Sigmoid colon (tissue), 7 donors: ENCODE results near the gene NOMO2. TPM values are rescaled to one million over a fixed set of nuclear protein-coding genes. Genes with fewer than 3 reads are reported as not detected.
"Not testable (repeated sequence)": the region's sequence is repeated elsewhere in the genome, so short reads cannot be mapped to it uniquely, and the experiment has no call there.

Source experiments
- DNase-seq: peaks from one replicate; pipeline ENCODE4 v3.0.0-alpha.2; 2019
- H3K27ac ChIP-seq, 4 donors: fragments of 200-600 bp; sonication (generic); one replicate each; pipeline ENCODE4 v1.5.1; 2016 to 2019; ENCODE audit warnings: mild to moderate bottlenecking in 1 of 4
- H3K27me3 ChIP-seq, 3 donors: fragments of 200-600 bp; sonication (generic); one replicate each; pipeline ENCODE4 v1.5.1; 2019; ENCODE audit warnings: mild to moderate bottlenecking in 1 of 3
- H3K36me3 ChIP-seq, 4 donors: fragments of 200-600 bp; sonication (generic); one replicate each; pipeline ENCODE4 v1.5.1; 2016 to 2019
- H3K4me1 ChIP-seq, 4 donors: fragments of 200-600 bp; sonication (generic); one replicate each; pipeline ENCODE4 v1.5.1; 2017 to 2019
- H3K4me3 ChIP-seq, 4 donors: fragments of 200-600 bp; sonication (generic); one replicate each; pipeline ENCODE4 v1.5.1; 2017 to 2019; ENCODE audit warnings: mild to moderate bottlenecking in 2 of 4, moderate library complexity in 1 of 4
- H3K9me3 ChIP-seq, 4 donors: fragments of 200-600 bp in 3 of 4; sonication (generic) in 3 of 4; one replicate each; pipeline versions ENCODE4 v1.5.1 to v1.6.1; 2013 to 2019
- EP300 ChIP-seq, 4 donors: sonication (generic); formaldehyde crosslinking; IDR thresholded peaks; one replicate each; pipeline ENCODE4 v1.6.1; 2017; ENCODE audit warnings: antibody characterized with exemption in 4 of 4
- POLR2A ChIP-seq, 2 donors: fragments of 450-650 bp; IDR thresholded peaks; one replicate each; pipeline ENCODE4 v1.6.1; 2016; ENCODE audit warnings: antibody characterized with exemption in 2 of 2, mild to moderate bottlenecking in 2 of 2, moderate library complexity in 2 of 2
- WGBS, 2 donors: extraction: QIAGEN DNeasy Blood & Tissue Kit; methylation state at CpG; one replicate each; pipeline ENCODE4 v1.1.7; 2013; 5-methylcytosine and 5-hydroxymethylcytosine counted together
- intact Hi-C: fragments of 100-400 bp; cut with DNase I; formaldehyde crosslinking; loops from one replicate; pipeline ENCODE4 v1.15.1; 2023
- polyA plus RNA-seq, 3 donors: library from polyadenylated mRNA; stranded (reverse); fragments of 200-250 nt; gene quantifications; one replicate each; pipeline ENCODE4 v1.2.3, GENCODE V29; 2013
- total RNA-seq, 4 donors: library from RNA; depleted of rRNA; stranded (reverse); fragments of >200 nt; gene quantifications; one replicate each; pipeline ENCODE4 v1.1.0, GENCODE V29; 2016
- TF ChIP-seq, protein P1 (sequence below), 4 experiments: fragments of 450-650 bp in 3 of 4; fragments of 200-600 bp in 1 of 4; IDR thresholded peaks; one replicate each; pipeline ENCODE4 v1.5.1; 2016 to 2019; ENCODE audit warnings: antibody characterized with exemption in 4 of 4, mild to moderate bottlenecking in 3 of 4, moderate library complexity in 2 of 4
- donor health status: healthy with polysubstance abuse.
- donor health status: Bipolar disorder and iron deficiency.
- donor health status: healthy.

Gene NOMO2
- total and polyA plus RNA-seq, 7 donors, result 12.0 to 76.3 (median 51.0) TPM

DNA sequence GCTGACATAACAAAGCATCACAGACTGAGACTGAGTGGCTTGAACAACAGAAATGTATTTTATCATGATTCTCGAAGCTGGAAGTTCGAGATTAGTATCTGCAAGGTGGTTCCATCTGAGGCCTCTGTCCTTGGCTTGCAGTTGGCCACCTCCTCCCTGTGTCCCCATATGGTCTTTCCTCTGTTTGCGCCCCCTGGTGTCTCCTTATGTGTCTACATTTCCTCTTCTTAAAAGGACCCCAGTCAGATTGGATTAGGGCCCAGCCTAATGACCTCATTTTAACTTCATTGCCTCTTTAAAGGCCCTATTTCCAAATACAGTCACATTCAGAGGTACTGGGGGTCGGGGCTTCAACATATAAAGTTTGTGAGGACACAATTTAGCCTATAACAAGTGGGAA, 30.0 kb upstream of the NOMO2 start:
- DNase-seq, intact Hi-C loops, H3K27ac ChIP-seq, H3K4me1 ChIP-seq, H3K9me3 ChIP-seq, H3K36me3 ChIP-seq, H3K27me3 ChIP-seq, H3K4me3 ChIP-seq: not testable (repeated sequence)
- 72 to 82% methylated on average over 4 of the region's 4 CpGs for WGBS, 2 donors

DNA sequence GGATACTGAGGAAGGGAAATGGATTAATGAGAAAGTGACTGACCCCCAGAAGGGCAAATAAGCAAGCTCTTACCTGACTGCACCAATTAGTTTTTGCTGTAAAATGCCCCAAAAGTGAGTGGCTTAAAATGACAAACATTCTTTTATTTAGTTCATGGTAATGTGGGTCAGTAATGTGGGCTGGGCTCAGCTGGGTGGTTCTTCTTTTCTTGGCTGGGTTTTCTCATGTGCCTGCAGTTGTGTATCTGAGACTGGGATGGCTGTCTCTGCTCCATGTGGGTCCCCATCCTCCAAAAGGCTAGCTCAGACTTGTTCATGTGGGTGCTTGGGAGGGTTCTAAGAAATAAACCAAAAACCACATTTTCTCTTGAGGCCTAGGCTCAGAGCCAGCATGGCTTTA, 29.5 kb upstream of the NOMO2 start:
- H3K27me3 ChIP-seq, H3K36me3 ChIP-seq, H3K4me1 ChIP-seq, intact Hi-C loops, H3K9me3 ChIP-seq, H3K27ac ChIP-seq, H3K4me3 ChIP-seq, DNase-seq: not testable (repeated sequence)

DNA sequence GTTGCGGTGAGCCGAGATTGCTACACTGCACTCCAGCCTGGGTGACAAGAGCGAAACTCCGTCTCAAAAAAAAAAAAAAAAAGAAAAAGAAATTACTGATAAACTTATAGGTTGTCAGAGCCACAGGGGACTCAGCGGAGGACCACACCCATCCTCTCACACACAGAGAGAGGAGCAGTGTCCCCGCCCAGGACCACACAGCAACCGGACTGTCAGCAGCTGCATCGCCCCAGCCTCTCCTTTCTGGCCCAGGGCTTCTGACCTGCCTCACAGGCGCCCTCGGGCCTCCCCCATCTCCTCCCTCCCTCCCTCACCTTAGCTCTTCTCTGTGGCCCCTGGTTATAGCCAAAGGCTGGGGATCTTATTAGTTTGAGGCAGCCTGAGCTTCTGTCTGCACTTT, 27.9 kb upstream of the NOMO2 start:
- DNase-seq, intact Hi-C loops, H3K9me3 ChIP-seq, H3K27ac ChIP-seq, H3K4me3 ChIP-seq, H3K36me3 ChIP-seq, H3K4me1 ChIP-seq, H3K27me3 ChIP-seq: not testable (repeated sequence)
- WGBS, 2 donors, result 82 to 87% methylated on average over 10 of the region's 10 CpGs

DNA sequence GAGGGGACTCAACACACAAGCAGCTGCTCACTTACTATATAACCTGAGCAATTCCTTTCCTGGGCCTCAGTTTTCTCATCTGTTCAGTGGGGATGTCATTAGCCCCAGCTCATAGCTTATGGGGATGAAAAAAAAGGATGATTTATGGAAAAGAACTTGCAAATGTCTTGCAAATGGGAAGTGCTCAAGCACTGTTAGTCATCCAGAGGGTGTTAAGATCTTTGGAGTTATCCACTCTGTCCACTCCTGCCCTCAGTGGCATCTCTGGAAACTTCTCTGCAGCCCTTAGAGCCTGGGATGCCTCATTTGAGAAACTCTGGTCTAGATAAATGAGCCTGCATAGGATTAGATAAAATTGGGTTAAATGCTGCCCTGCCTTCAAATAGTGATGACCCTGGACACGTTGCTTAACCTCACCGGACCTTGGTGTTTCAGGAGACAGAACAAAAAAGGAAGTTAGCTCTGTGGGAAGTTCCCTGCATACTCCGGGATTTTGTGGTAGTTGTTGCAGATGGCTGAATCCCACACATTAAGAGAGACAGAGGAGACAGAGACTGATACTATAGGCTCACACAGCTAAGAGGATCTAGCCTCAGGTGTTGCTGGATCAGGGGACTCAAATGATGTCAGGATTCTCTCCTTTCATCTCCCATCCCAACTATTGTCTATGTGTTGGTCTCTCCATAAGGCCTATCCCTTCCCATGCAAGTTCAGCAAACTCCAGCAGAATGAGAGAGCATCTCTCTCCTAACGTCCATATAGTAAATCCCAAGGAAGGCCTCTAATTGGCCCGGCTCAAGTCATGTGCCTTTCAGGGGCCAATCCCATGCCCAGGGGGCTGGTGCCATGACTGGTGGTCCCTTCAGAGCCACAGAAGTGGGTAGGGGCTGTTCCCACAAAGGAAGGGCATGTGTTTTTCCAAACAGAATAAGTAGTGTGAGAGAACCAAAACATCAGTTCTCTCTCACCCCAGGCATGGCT, 25.0 kb upstream of the NOMO2 start:
- intact Hi-C loops, result not testable (repeated sequence)

DNA sequence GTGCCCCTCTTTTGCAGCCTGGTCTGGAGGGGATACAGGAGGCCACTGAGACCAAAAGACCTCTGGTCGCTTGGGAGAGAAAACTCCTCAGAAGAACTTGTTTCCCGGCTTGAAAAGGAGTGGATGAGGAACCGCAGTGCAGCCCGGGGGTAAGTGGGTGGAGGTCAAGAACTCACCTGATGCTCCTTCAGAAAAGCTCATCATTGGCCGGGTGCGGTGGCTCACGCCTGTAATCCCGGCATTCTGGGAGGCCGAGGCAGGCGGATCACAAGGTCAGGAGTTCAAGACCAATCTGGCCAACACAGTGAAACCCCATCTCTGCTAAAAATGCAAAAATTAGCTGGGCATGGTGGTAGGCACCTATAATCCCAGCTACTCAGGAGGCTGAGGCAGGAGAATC, 23.9 kb upstream of the NOMO2 start:
- H3K9me3 ChIP-seq, DNase-seq, H3K4me3 ChIP-seq, H3K27me3 ChIP-seq, intact Hi-C loops, H3K36me3 ChIP-seq, H3K27ac ChIP-seq, H3K4me1 ChIP-seq: not testable (repeated sequence)
- WGBS, 2 donors, result 90 to 94% methylated on average over 9 to 10 of the region's 10 CpGs

More for the DNA sequence above, 25.0 kb upstream of the NOMO2 start:
- not testable (repeated sequence) for H3K4me1 ChIP-seq, H3K27ac ChIP-seq, DNase-seq, H3K4me3 ChIP-seq, H3K9me3 ChIP-seq, H3K27me3 ChIP-seq, H3K36me3 ChIP-seq
- WGBS, 2 donors, result 83 to 85% methylated on average over 5 of the region's 5 CpGs

DNA sequence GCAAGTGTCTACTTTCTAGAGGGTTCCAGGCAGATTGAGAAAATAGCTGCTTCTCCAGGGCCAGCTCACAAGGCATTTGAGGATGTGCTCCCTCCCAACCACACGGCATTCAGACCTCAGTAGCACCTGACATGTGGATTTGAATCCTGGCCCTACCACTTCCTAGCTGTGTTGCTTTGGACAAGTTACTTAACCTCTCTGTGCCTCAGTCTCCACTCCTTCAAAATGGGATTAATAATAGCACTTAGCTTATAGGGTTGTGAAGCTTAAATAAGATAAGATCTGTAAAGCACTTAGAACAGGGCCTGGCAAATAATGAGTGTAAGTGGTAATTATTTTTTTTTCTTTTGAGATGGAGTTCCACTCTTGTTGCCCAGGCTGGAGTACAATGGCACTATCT, 21.0 kb upstream of the NOMO2 start:
- DNase-seq, result no peak
- WGBS, 2 donors, result 85 to 93% methylated on average over 1 of the region's 1 CpG
- Histone ChIP-seq H3K36me3 (no peaks in the 10 kb centered on the region), H3K27ac (no peak overlapping the region), H3K27me3 (no peaks in the 10 kb centered on the region), H3K4me1 (no peaks in the 10 kb centered on the region), H3K4me3 (no peak overlapping the region), H3K9me3 (no peaks in the 10 kb centered on the region)
- intact Hi-C loops, result no loop called here
- no peak for TF ChIP-seq POLR2A (IDR thresholded peaks at IDR 0.05)
- TF ChIP-seq EP300 (IDR thresholded peaks at IDR 0.05), result no peak
- TF ChIP-seq, protein P1, sequence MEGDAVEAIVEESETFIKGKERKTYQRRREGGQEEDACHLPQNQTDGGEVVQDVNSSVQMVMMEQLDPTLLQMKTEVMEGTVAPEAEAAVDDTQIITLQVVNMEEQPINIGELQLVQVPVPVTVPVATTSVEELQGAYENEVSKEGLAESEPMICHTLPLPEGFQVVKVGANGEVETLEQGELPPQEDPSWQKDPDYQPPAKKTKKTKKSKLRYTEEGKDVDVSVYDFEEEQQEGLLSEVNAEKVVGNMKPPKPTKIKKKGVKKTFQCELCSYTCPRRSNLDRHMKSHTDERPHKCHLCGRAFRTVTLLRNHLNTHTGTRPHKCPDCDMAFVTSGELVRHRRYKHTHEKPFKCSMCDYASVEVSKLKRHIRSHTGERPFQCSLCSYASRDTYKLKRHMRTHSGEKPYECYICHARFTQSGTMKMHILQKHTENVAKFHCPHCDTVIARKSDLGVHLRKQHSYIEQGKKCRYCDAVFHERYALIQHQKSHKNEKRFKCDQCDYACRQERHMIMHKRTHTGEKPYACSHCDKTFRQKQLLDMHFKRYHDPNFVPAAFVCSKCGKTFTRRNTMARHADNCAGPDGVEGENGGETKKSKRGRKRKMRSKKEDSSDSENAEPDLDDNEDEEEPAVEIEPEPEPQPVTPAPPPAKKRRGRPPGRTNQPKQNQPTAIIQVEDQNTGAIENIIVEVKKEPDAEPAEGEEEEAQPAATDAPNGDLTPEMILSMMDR (IDR thresholded peaks at IDR 0.05), result no peak

DNA sequence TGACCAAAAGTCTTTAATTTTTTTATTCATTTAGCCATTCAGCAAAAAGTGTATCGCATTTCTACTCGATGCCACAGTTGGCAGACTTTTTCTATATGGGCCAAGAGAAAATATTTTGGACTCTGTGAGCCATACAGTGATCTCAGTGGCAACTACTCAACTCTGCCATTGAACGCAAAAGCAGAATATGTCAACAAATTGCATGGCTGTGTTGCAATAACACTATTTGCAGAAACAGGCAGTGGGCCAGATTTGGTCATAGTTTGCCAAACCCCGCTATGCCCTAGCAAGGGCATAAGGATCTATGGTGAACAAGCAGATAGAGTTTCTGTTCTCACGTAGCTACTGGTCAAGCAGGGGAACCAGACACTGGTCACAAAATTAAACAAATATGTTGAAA, 18.5 kb upstream of the NOMO2 start:
- H3K27me3 ChIP-seq, DNase-seq, H3K36me3 ChIP-seq, H3K27ac ChIP-seq, H3K4me1 ChIP-seq, H3K4me3 ChIP-seq, intact Hi-C loops, H3K9me3 ChIP-seq: not testable (repeated sequence)
- WGBS, 2 donors, result 80 to 84% methylated on average over 3 of the region's 5 CpGs

DNA sequence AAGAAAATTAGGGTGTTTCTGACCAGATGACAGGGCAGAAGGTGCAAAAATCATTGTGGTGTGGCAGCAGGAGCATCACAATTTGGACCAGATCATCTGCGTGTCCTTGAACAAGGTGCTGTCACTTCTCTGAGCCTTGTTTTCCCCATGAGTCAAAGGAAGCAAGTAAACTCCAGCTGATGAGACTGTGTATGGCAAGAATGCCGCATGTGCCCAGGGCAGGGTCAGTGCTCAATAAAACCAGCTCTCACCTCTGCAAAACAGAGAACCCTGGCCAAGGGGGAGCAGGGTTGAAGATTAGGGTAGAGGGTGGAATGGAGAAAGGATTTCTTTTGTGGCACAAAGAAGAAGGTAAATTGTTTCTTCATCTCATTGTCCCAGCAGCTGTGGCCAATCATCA, 17.4 kb upstream of the NOMO2 start:
- H3K9me3 ChIP-seq, H3K27me3 ChIP-seq, H3K4me3 ChIP-seq, DNase-seq, H3K36me3 ChIP-seq, H3K4me1 ChIP-seq, intact Hi-C loops, H3K27ac ChIP-seq: not testable (repeated sequence)
- WGBS, 2 donors, result 89 to 95% methylated on average over 2 of the region's 2 CpGs

DNA sequence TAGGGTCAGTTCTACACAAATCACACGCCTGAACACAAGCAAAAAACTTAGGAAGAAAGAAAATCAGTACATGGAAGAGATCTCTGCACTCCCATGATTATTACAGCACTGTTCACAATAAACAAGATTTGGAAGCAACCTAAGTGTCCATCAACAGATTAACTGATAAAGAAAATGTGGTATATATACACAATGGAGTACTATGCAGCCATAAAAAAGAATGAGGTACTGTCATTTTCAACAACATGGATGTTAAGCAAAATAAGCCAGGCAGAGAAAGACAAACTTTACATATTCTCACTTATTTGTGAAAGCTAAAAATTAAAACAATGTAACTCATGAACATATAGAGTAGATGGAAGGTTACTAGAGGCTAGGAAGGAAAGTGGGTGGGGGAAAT, 16.0 kb upstream of the NOMO2 start:
- DNase-seq, H3K27me3 ChIP-seq, H3K36me3 ChIP-seq, intact Hi-C loops, H3K4me3 ChIP-seq, H3K4me1 ChIP-seq, H3K27ac ChIP-seq, H3K9me3 ChIP-seq: not testable (repeated sequence)
- 95 to 96% methylated on average over 1 of the region's 1 CpG for WGBS, 2 donors

DNA sequence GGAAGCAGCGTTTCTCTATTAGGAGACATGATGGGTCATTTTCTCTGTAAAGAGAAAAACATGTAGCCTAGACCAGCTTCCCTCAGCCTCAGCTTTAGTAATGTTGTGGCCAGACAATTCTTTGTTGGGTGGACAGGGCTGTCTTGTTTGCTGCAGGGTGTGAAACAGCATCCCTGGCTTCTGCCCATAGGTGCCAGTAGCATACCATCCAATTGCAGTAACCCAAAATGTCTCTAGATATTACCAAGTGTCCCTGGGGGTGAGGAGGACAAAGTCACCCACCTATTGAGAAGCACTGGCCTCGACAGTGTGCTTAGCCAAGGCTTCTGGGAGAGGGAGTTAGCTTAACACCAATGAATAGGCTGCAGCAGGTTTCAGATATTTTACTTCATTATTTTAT, 14.0 kb upstream of the NOMO2 start:
- H3K27ac ChIP-seq, H3K4me1 ChIP-seq, H3K27me3 ChIP-seq, H3K4me3 ChIP-seq, H3K9me3 ChIP-seq, intact Hi-C loops, H3K36me3 ChIP-seq, DNase-seq: not testable (repeated sequence)
- WGBS, 2 donors, result 76 to 89% methylated on average over 2 of the region's 2 CpGs

DNA sequence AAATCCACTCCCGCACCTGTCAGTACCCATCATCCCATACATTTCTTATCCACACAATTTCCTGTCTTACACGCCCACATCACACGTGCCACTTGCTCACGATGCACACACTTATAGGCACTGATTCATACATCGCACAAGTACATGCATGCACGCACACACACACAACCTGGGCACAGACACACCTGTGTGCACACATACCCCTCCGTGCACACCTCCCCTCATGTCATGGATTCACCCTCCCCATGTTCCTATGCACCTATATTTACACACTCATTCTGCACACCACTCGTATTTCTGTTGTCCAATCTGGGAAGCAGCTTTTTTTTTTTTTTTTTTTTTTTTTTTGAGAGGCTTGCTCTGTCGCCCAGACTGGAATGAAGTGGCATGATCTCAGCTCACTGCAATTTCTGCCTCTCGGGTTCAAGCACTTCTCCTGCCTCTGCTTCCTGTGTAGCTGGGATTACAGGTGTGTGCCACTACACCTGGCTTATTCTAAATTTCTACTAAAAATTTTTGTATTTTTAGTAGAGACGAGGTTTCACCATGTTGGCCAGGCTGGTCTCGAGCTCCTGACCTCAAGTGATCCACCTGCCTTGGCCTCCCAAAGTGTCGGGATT, 13.5 kb upstream of the NOMO2 start:
- H3K36me3 ChIP-seq, DNase-seq, H3K9me3 ChIP-seq, intact Hi-C loops, H3K4me1 ChIP-seq, H3K27me3 ChIP-seq, H3K4me3 ChIP-seq, H3K27ac ChIP-seq: not testable (repeated sequence)
- 92 to 93% methylated on average over 9 to 10 of the region's 13 CpGs for WGBS, 2 donors

DNA sequence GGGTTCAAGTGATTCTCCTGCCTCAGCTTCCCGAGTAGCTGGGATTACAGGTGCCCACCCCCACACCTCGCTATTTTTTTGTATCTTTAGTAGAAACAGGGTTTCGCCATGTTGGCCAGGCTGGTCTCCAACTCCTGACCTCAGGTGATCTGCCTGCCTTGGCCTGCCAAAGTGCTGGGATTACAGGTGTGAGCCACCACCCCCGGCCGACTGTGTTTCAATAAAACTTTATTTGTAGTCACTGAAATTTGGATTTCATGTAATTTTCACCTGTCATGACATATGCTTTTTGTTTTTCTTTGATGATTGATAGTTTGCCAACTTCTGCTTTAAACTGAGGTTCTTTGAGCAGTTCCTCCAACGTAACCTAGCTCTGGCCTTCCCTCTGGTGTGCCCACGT, 12.0 kb upstream of the NOMO2 start:
- H3K4me1 ChIP-seq, H3K9me3 ChIP-seq, intact Hi-C loops, H3K27ac ChIP-seq, H3K27me3 ChIP-seq, DNase-seq, H3K36me3 ChIP-seq, H3K4me3 ChIP-seq: not testable (repeated sequence)
- 93 to 97% methylated on average over 3 of the region's 7 CpGs for WGBS, 2 donors
